KOPT-K1 (cell line): ENCODE data around the gene ACOT9.
A peak's percentile ranks its signal among the peaks of the same experiment; 100 is the strongest.
"Not testable (repeated sequence)": the region's sequence is repeated elsewhere in the genome, so short reads cannot be mapped to it uniquely, and the experiment has no call there.

ENCODE experiments used
- H3K27ac ChIP-seq: fragments of 200-600 bp; sonication (generic); 2 replicates; pipeline ENCODE4 v1.5.1; 2016; ENCODE audit warnings: antibody characterized with exemption, mild to moderate bottlenecking, low read depth, low read length; ENCODE audit not compliant: poor library complexity, severe bottlenecking
- H3K36me3 ChIP-seq: fragments of 200-600 bp; sonication (generic); 2 replicates; pipeline ENCODE4 v1.5.1; 2017; ENCODE audit warnings: antibody characterized with exemption, mild to moderate bottlenecking, low read length, moderate library complexity; ENCODE audit not compliant: insufficient read depth
- H3K9me3 ChIP-seq: fragments of 200-600 bp; sonication (generic); 2 replicates; pipeline ENCODE4 v1.5.1; 2017; ENCODE audit warnings: antibody characterized with exemption, low read length, mild to moderate bottlenecking; ENCODE audit not compliant: insufficient read depth, poor library complexity, severe bottlenecking

The ACOT9 gene

GRCh38 chrX:23776363-23776762 lies 33.3 kb upstream of the ACOT9 start:
- H3K36me3 ChIP-seq, result no peaks in the 10 kb centered on the region
- H3K27ac ChIP-seq, result no peak overlapping the region
- no peaks in the 10 kb centered on the region for H3K9me3 ChIP-seq

- Histone ChIP-seq H3K9me3 (no peaks in the 10 kb centered on the region), H3K27ac (peak overlapping the region; percentile 66), H3K36me3 (no peaks in the 10 kb centered on the region)
Measured at GRCh38 chrX:23773601-23774175, 30.6 kb upstream of the ACOT9 start.

- not testable (repeated sequence) for H3K9me3 ChIP-seq, H3K36me3 ChIP-seq, H3K27ac ChIP-seq
Measured at GRCh38 chrX:23771086-23771485, 28.0 kb upstream of the ACOT9 start.

GRCh38 chrX:23770142-23770541 lies 27.1 kb upstream of the ACOT9 start:
- H3K27ac ChIP-seq, result no peak overlapping the region
- no peaks in the 10 kb centered on the region for H3K9me3 ChIP-seq
- no peaks in the 10 kb centered on the region for H3K36me3 ChIP-seq

GRCh38 chrX:23766650-23767551 lies 23.8 kb upstream of the ACOT9 start:
- H3K9me3 ChIP-seq, result no peaks in the 10 kb centered on the region

GRCh38 chrX:23765868-23766267 lies 22.8 kb upstream of the ACOT9 start:
- Histone ChIP-seq H3K27ac (no peak overlapping the region), H3K36me3 (no peaks in the 10 kb centered on the region), H3K9me3 (no peaks in the 10 kb centered on the region)

More at GRCh38 chrX:23766650-23767551, 23.8 kb upstream of the ACOT9 start:
- Histone ChIP-seq H3K27ac (no peak overlapping the region), H3K36me3 (no peaks in the 10 kb centered on the region)

- Histone ChIP-seq H3K27ac (no peak overlapping the region), H3K36me3 (no peaks in the 10 kb centered on the region), H3K9me3 (no peaks in the 10 kb centered on the region)
Measured at GRCh38 chrX:23765449-23765848, 22.4 kb upstream of the ACOT9 start.

- H3K9me3 ChIP-seq, result no peaks in the 10 kb centered on the region
- no peak overlapping the region for H3K27ac ChIP-seq
- H3K36me3 ChIP-seq, result no peaks in the 10 kb centered on the region
Measured at GRCh38 chrX:23764188-23764984, 21.3 kb upstream of the ACOT9 start.

GRCh38 chrX:23759821-23760220 lies 16.7 kb upstream of the ACOT9 start:
- no peak overlapping the region for H3K27ac ChIP-seq
- no peaks in the 10 kb centered on the region for H3K9me3 ChIP-seq
- H3K36me3 ChIP-seq, result no peaks in the 10 kb centered on the region

GRCh38 chrX:23756165-23756564 lies 13.1 kb upstream of the ACOT9 start:
- Histone ChIP-seq H3K36me3 (no peaks in the 10 kb centered on the region), H3K27ac (no peak overlapping the region), H3K9me3 (no peaks in the 10 kb centered on the region)

GRCh38 chrX:23754664-23755063 lies 11.6 kb upstream of the ACOT9 start:
- Histone ChIP-seq H3K36me3 (no peaks in the 10 kb centered on the region), H3K27ac (no peak overlapping the region), H3K9me3 (no peaks in the 10 kb centered on the region)

GRCh38 chrX:23752740-23753415 lies 9.8 kb upstream of the ACOT9 start:
- no peaks in the 10 kb centered on the region for H3K9me3 ChIP-seq
- no peak overlapping the region for H3K27ac ChIP-seq
- H3K36me3 ChIP-seq, result no peaks in the 10 kb centered on the region

- Histone ChIP-seq H3K36me3 (no peaks in the 10 kb centered on the region), H3K9me3 (no peaks in the 10 kb centered on the region), H3K27ac (no peak overlapping the region)
Measured at GRCh38 chrX:23749576-23749975, 6.5 kb upstream of the ACOT9 start.

GRCh38 chrX:23749129-23749528 lies 6.1 kb upstream of the ACOT9 start:
- no peaks in the 10 kb centered on the region for H3K36me3 ChIP-seq
- no peak overlapping the region for H3K27ac ChIP-seq
- no peaks in the 10 kb centered on the region for H3K9me3 ChIP-seq

- Histone ChIP-seq H3K36me3 (no peaks in the 10 kb centered on the region), H3K27ac (no peak overlapping the region), H3K9me3 (no peaks in the 10 kb centered on the region)
Measured at GRCh38 chrX:23745786-23746185, 2.7 kb upstream of the ACOT9 start.
